Endothelial cell of umbilical vein (primary cell): ENCODE results near the gene RAB3C. TPM values are rescaled to one million over a fixed set of nuclear protein-coding genes. Genes with fewer than 3 reads are reported as not detected.

Experiments
- BruUV-seq: library from RNA; stranded (reverse); fragments of 400-500 nt; replicated peaks from 2 replicates; lab custom pipeline; 2021; lab: Mats Ljungman, UMichigan
- CTCF ChIA-PET: fragments of 300-600, 350-600 bp; sonication (Branson Sonifier 250); formaldehyde crosslinking; loops from one replicate; lab custom pipeline; 2021; ENCODE audit warnings: antibody characterized with exemption, inconsistent platforms; lab: Charles Lee
- POLR2A ChIA-PET: fragments of 300-600, 350-600 bp; sonication (Branson Sonifier 250); formaldehyde crosslinking; loops from one replicate; lab custom pipeline; 2021; ENCODE audit warnings: antibody characterized with exemption, inconsistent platforms; lab: Charles Lee
- DNase-seq: peaks from one replicate; pipeline ENCODE4 v3.0.0-alpha.2; 2011; ENCODE audit warnings: low read depth, low spot score
- FAIRE-seq: peaks from 2 replicates; lab custom pipeline; 2011; peaks lifted over from hg19 to GRCh38; lab: Jason Lieb, UNC
- H2AFZ ChIP-seq: 2 replicates; pipeline ENCODE4 v1.6.0; 2012; ENCODE audit warnings: low read depth, low read length, control low read depth, inconsistent platforms
- H3K27ac ChIP-seq: 2 replicates; pipeline ENCODE4 v1.5.1; 2011; ENCODE audit warnings: low read depth, mild to moderate bottlenecking, control low read depth, low read length, moderate library complexity; ENCODE audit not compliant: insufficient read depth
- H3K27me3 ChIP-seq, 2 experiments: 2 replicates each; pipeline versions ENCODE4 v1.6.0 to v1.6.1; 2011; ENCODE audit warnings: low read length in 2 of 2, mixed read lengths in 1 of 2; ENCODE audit not compliant: control insufficient read depth in 2 of 2, insufficient read depth in 2 of 2
- H3K36me3 ChIP-seq, 2 experiments: 2 replicates in 1 of 2; 3 replicates in 1 of 2; pipeline ENCODE4 v1.5.1; 2011; ENCODE audit warnings: low read length in 2 of 2, mild to moderate bottlenecking in 1 of 2, moderate library complexity in 1 of 2; ENCODE audit not compliant: control insufficient read depth in 2 of 2, insufficient read depth in 2 of 2; ENCODE audit errors: extremely low read depth in 1 of 2
- H3K4me1 ChIP-seq: 3 replicates; pipeline ENCODE4 v1.5.1; 2011; ENCODE audit warnings: mild to moderate bottlenecking, low read length; ENCODE audit not compliant: control insufficient read depth, insufficient read depth; ENCODE audit errors: extremely low read depth
- H3K4me2 ChIP-seq: 2 replicates; pipeline ENCODE4 v1.6.1; 2011; ENCODE audit warnings: low read length, control low read depth, mixed read lengths; ENCODE audit not compliant: insufficient read depth
- H3K4me3 ChIP-seq, 3 experiments: fragments of 200-600 bp in 1 of 3; sonication (generic), shearing (Covaris generic) in 1 of 3; replicated peaks in 1 of 3; 2 replicates each; pipeline ENCODE4 v1.5.1; 2011 to 2016; ENCODE audit warnings: control low read depth in 3 of 3, low read length in 3 of 3, mild to moderate bottlenecking in 2 of 3, inconsistent platforms in 1 of 3, low read depth in 1 of 3, moderate library complexity in 1 of 3; ENCODE audit not compliant: insufficient read depth in 1 of 3
- H3K79me2 ChIP-seq: 2 replicates; pipeline ENCODE4 v1.6.0; 2012; ENCODE audit warnings: low read length, inconsistent platforms; ENCODE audit not compliant: control insufficient read depth, insufficient read depth
- H3K9ac ChIP-seq: replicated peaks from 2 replicates; pipeline ENCODE3; 2011; ENCODE audit warnings: low read length, control low read depth; ENCODE audit not compliant: insufficient read depth; ENCODE audit errors: extremely low read depth
- H3K9me1 ChIP-seq: replicated peaks from 3 replicates; pipeline ENCODE4 v1.6.0; 2011; ENCODE audit warnings: mild to moderate bottlenecking, low read length; ENCODE audit not compliant: control insufficient read depth, insufficient read depth; ENCODE audit errors: extremely low read depth
- H3K9me3 ChIP-seq: replicated peaks from 2 replicates; pipeline ENCODE4 v1.5.1; 2012; ENCODE audit warnings: low read length, inconsistent platforms; ENCODE audit not compliant: control insufficient read depth, insufficient read depth
- H4K20me1 ChIP-seq: replicated peaks from 2 replicates; pipeline ENCODE3; 2011; ENCODE audit warnings: mild to moderate bottlenecking, low read length; ENCODE audit not compliant: control insufficient read depth, insufficient read depth; ENCODE audit errors: extremely low read depth
- CTCF ChIP-seq, 2 donors: IDR thresholded peaks; 1 replicate in 1 of 2; 2 replicates in 1 of 2; pipeline ENCODE4 v1.5.1; 2011; ENCODE audit warnings: low read length in 2 of 2, mild to moderate bottlenecking in 2 of 2, moderate library complexity in 2 of 2, control low read depth in 1 of 2, inconsistent platforms in 1 of 2, low read depth in 1 of 2; ENCODE audit not compliant: insufficient read depth in 1 of 2; ENCODE audit errors: extremely low read depth in 1 of 2
- EZH2 ChIP-seq: IDR thresholded peaks from 2 replicates; pipeline ENCODE4 v1.6.1; 2012; ENCODE audit warnings: borderline replicate concordance, low read depth, mild to moderate bottlenecking, moderate library complexity, low read length, inconsistent platforms; ENCODE audit not compliant: severe bottlenecking
- FOS ChIP-seq: IDR thresholded peaks from 2 replicates; pipeline ENCODE4 v1.6.1; 2011; ENCODE audit warnings: mild to moderate bottlenecking, low read length, moderate library complexity, borderline replicate concordance; ENCODE audit not compliant: insufficient read depth
- GATA2 ChIP-seq: IDR thresholded peaks from 2 replicates; pipeline ENCODE4 v1.7.0; 2011; ENCODE audit warnings: low read depth, mild to moderate bottlenecking, moderate library complexity, mixed read lengths, low read length; ENCODE audit not compliant: insufficient read length, insufficient read depth
- MAX ChIP-seq: IDR thresholded peaks from 2 replicates; pipeline ENCODE4 v1.6.1; 2011; ENCODE audit not compliant: insufficient read depth, insufficient read length
- POLR2A ChIP-seq: IDR thresholded peaks from 2 replicates; pipeline ENCODE4 v1.6.1; 2012; ENCODE audit warnings: low read depth, mild to moderate bottlenecking, control low read depth, low read length
- POLR2AphosphoS5 ChIP-seq: IDR thresholded peaks from 2 replicates; pipeline ENCODE4 v1.6.1; 2012; ENCODE audit warnings: low read depth, mild to moderate bottlenecking, control low read depth, low read length, moderate library complexity; ENCODE audit not compliant: insufficient read depth
- dilution Hi-C: fragments of 300-500 bp; cut with MboI; formaldehyde crosslinking; loops from one replicate; pipeline ENCODE4 v1.15.0; 2019; ENCODE audit warnings: low sequenced_read_pairs; ENCODE audit not compliant: extremely low pct_ligation_motif_present
- intact Hi-C: fragments of 100-400 bp; cut with micrococcal nuclease; formaldehyde crosslinking; loops from one replicate; pipeline ENCODE4 v1.10.0; 2022
- polyA plus RNA-seq, 4 experiments: library from polyadenylated mRNA; depleted of rRNA in 3 of 4; stranded (reverse) in 3 of 4; unstranded in 1 of 4; fragments of >200 nt; gene quantifications; 2 replicates each; pipeline versions ENCODE4 v1.2.1 to v1.2.3, GENCODE V29; 2011 to 2012; ENCODE audit warnings: missing spikeins in 1 of 4
- total RNA-seq: library from RNA; stranded (reverse); gene quantifications from 2 replicates; pipeline ENCODE4 v1.2.3, GENCODE V29; 2021

Gene RAB3C
- total and polyA plus RNA-seq, 2 donors (not counting 3 experiments of a cell fraction or from before 2014, with no cell fraction given) = 0.04 to 0.66 TPM

- ChIA-PET POLR2A (no interaction called here), CTCF (no interaction called here)
- Histone ChIP-seq H3K4me3 (no peak overlapping the region), H3K36me3 (no peaks in the 10 kb centered on the region), H2AFZ (no peak overlapping the region), H4K20me1 (no peaks in the 10 kb centered on the region), H3K4me1 (no peaks in the 10 kb centered on the region), H3K4me2 (no peak overlapping the region), H3K9ac (no peak overlapping the region), H3K9me3 (no peaks in the 10 kb centered on the region), H3K9me1 (no peaks in the 10 kb centered on the region), H3K27me3 (no peaks in the 10 kb centered on the region), H3K79me2 (no peaks in the 10 kb centered on the region), H3K27ac (no peak overlapping the region)
- DNase-seq = no peak
- intact Hi-C loops (no loop called here), dilution Hi-C loops (no loop called here)
- FAIRE-seq = no peak
- BruUV-seq = no TSS peak
- TF ChIP-seq FOS (no peak), MAX (no peak), EZH2 (no peak), GATA2 (no peak), POLR2AphosphoS5 (no peak), CTCF (IDR thresholded peaks at IDR 0.05; ENCODE audit: extremely low read depth in 1 of 2, insufficient read depth in 1 of 2, low read depth in 1 of 2, low read length in 2 of 2) (no peak), POLR2A (no peak)
Measured at GRCh38 chr5:58598440-58598839, 15.6 kb downstream of the RAB3C start.
